Prostate gland (tissue), 2 donors: ENCODE results near the gene OPRM1. TPM values are rescaled to one million over a fixed set of nuclear protein-coding genes. Genes with fewer than 3 reads are reported as not detected.

Source experiments
- DNase-seq: peaks from one replicate; pipeline ENCODE4 v3.0.0-alpha.2; 2019; ENCODE audit warnings: low spot score
- H3K27ac ChIP-seq, 2 donors: fragments of 200-600 bp; sonication (generic); 2 replicates each; pipeline ENCODE4 v1.5.1; 2017 to 2019
- H3K27me3 ChIP-seq: fragments of 200-600 bp; sonication (generic); replicated peaks from 2 replicates; pipeline ENCODE4 v1.5.1; 2019; ENCODE audit not compliant: insufficient read depth
- H3K36me3 ChIP-seq, 2 donors: fragments of 200-600 bp; sonication (generic); 1 replicate in 1 of 2; 2 replicates in 1 of 2; pipeline versions ENCODE4 v1.5.1 to v1.8.1; 2017 to 2019
- H3K4me1 ChIP-seq: fragments of 200-600 bp; sonication (generic); replicated peaks from 2 replicates; pipeline ENCODE4 v1.5.1; 2019
- H3K4me3 ChIP-seq, 2 donors: fragments of 200-600 bp; sonication (generic); 2 replicates each; pipeline ENCODE4 v1.5.1; 2017 to 2019
- H3K9me3 ChIP-seq: fragments of 200-600 bp; sonication (generic); 2 replicates; pipeline ENCODE4 v1.5.1; 2017
- POLR2A ChIP-seq: fragments of 450-650 bp; IDR thresholded peaks from one replicate; pipeline ENCODE4 v1.6.1; 2016; ENCODE audit warnings: antibody characterized with exemption, mild to moderate bottlenecking
- POLR2AphosphoS5 ChIP-seq: sonication (generic); formaldehyde crosslinking; IDR thresholded peaks from one replicate; pipeline ENCODE4 v1.6.1; 2017; ENCODE audit warnings: antibody characterized with exemption
- WGBS: methylation state at CpG from one replicate; pipeline ENCODE4 v1.1.5; 2018; 5-methylcytosine and 5-hydroxymethylcytosine counted together
- intact Hi-C: fragments of 100-400 bp; cut with DNase I; formaldehyde crosslinking; loops from one replicate; pipeline ENCODE4 v1.14.2; 2022
- total RNA-seq, 2 donors: library from RNA; depleted of rRNA; stranded (reverse); fragments of >200 nt; gene quantifications; one replicate each; pipeline ENCODE4 v1.1.0, GENCODE V29; 2016
- TF ChIP-seq, protein P1 (sequence below), 4 experiments: fragments of 200-600 bp in 2 of 4; fragments of 450-650 bp in 2 of 4; sonication (generic) in 2 of 4; IDR thresholded peaks; 1 replicate in 3 of 4; 2 replicates in 1 of 4; pipeline ENCODE4 v1.5.1; 2016 to 2019; ENCODE audit warnings: antibody characterized with exemption in 4 of 4, mild to moderate bottlenecking in 2 of 4, moderate library complexity in 2 of 4

The OPRM1 gene
- total RNA-seq, 2 donors from 2014 or later = not detected

DNA sequence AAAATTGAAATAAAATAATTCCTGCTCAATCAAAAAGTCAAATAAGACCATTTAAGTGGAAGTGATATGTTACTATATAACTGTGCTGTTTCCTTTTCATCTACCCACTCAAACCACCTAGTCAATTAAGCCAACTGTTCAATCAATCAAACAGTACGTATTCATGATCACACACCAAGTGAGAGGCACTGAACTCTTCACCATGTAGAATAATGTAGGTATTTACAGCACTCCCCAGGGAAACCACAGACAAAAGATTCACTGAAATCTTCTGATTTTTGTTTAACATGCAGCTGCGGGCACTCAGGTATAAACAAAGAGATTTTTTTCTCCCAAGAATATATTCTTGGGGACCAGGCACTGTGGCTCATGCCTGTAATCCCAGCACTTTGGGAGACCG, 21.3 kb upstream of the OPRM1 start:
- Histone ChIP-seq H3K36me3 (no peaks in the 10 kb centered on the region), H3K27ac (no peak overlapping the region), H3K27me3 (no peaks in the 10 kb centered on the region), H3K4me3 (no peak overlapping the region), H3K9me3 (no peaks in the 10 kb centered on the region), H3K4me1 (no peaks in the 10 kb centered on the region)
- intact Hi-C loops = no loop called here
- TF ChIP-seq, protein P1, sequence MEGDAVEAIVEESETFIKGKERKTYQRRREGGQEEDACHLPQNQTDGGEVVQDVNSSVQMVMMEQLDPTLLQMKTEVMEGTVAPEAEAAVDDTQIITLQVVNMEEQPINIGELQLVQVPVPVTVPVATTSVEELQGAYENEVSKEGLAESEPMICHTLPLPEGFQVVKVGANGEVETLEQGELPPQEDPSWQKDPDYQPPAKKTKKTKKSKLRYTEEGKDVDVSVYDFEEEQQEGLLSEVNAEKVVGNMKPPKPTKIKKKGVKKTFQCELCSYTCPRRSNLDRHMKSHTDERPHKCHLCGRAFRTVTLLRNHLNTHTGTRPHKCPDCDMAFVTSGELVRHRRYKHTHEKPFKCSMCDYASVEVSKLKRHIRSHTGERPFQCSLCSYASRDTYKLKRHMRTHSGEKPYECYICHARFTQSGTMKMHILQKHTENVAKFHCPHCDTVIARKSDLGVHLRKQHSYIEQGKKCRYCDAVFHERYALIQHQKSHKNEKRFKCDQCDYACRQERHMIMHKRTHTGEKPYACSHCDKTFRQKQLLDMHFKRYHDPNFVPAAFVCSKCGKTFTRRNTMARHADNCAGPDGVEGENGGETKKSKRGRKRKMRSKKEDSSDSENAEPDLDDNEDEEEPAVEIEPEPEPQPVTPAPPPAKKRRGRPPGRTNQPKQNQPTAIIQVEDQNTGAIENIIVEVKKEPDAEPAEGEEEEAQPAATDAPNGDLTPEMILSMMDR (IDR thresholded peaks at IDR 0.05) = no peak
- TF ChIP-seq POLR2AphosphoS5 (no peak), POLR2A (no peak)
- WGBS = 86% methylated on average over 3 of the region's 3 CpGs
- no peak for DNase-seq

DNA sequence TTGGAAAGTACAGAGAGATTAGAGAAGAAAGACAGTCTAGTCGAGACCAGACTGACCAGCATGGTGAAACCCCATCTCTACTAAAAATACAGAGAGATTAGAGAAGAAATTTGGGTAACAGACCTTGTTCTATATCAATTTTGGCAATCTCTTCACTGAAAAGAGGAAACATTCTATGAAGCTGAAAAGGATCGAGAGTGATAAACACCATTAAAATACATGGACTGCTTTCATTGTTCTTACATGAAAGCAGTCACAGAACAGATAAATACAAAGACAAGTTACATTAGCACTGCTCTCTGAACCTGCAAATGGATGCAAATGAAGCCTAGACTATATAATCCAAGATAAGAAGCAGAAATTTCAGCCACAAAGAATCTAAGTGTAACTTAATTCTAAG, 8.4 kb upstream of the OPRM1 start:
- no peaks in the 10 kb centered on the region for H3K9me3 ChIP-seq
- WGBS = 14% methylated on average over 2 of the region's 2 CpGs
- no peak overlapping the region for H3K4me3 ChIP-seq
- H3K36me3 ChIP-seq = no peaks in the 10 kb centered on the region
- no peak for TF ChIP-seq POLR2A
- TF ChIP-seq, protein P1 (IDR thresholded peaks at IDR 0.05) = no peak
- TF ChIP-seq POLR2AphosphoS5 = no peak
- H3K27ac ChIP-seq = no peak overlapping the region
- H3K4me1 ChIP-seq = no peaks in the 10 kb centered on the region
- DNase-seq = no peak
- H3K27me3 ChIP-seq = no peaks in the 10 kb centered on the region
- intact Hi-C loops = no loop called here

DNA sequence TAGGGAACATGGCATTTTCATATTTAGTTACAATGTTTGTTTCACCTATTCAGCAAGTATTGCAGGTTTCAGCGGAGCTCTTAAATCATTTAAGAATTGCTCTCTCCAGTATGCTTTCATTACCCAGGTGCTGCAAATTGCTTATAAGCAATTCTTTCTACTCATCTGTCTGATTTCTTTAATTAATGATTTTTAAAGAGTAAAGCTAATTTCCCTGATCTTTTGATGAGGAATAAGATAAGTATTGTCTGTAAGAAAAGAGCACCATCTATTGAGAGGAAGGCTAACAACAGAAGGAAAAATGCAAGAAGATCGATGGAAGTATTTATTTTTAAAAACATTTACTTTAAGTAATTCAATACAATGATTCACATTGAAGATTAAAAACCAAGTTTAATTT, 2.0 kb downstream of the OPRM1 start:
- Histone ChIP-seq H3K27me3 (no peaks in the 10 kb centered on the region), H3K27ac (no peak overlapping the region), H3K9me3 (no peaks in the 10 kb centered on the region), H3K4me1 (no peaks in the 10 kb centered on the region), H3K36me3 (no peaks in the 10 kb centered on the region), H3K4me3 (no peak overlapping the region)
- DNase-seq = no peak
- 81% methylated on average over 2 of the region's 2 CpGs for WGBS
- TF ChIP-seq, protein P1 (IDR thresholded peaks at IDR 0.05) = no peak
- TF ChIP-seq POLR2AphosphoS5 = no peak
- TF ChIP-seq POLR2A = no peak
- intact Hi-C loops = no loop called here

DNA sequence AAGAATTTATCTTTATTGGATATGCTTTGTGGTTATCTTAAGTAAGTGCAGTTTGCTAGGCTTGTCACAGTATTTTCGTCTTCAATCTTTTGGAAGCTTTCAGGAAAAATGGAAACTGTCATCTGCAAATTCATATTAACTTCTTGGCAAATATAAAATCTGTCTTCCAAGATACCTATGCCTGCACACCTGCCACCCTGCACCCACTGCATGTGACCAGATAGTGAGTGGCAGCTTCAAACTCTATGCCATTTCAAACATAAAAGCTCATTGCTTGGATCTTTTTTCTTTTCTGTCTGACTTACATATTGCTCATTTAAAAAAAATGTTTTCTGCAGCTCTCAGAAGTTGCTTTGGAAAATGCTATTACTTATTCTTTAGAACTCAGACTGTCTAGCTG, 14.1 kb downstream of the OPRM1 start:
- TF ChIP-seq, protein P1 (IDR thresholded peaks at IDR 0.05) = no peak
- TF ChIP-seq POLR2AphosphoS5 (no peak), POLR2A (no peak)
- intact Hi-C loops = no loop called here
- H3K36me3 ChIP-seq = no peaks in the 10 kb centered on the region
- H3K4me3 ChIP-seq = no peak overlapping the region
- H3K27me3 ChIP-seq = no peaks in the 10 kb centered on the region
- H3K4me1 ChIP-seq = no peaks in the 10 kb centered on the region
- H3K27ac ChIP-seq = no peak overlapping the region
- WGBS = 50% methylated on average over 1 of the region's 1 CpG
- no peaks in the 10 kb centered on the region for H3K9me3 ChIP-seq
- DNase-seq = no peak

DNA sequence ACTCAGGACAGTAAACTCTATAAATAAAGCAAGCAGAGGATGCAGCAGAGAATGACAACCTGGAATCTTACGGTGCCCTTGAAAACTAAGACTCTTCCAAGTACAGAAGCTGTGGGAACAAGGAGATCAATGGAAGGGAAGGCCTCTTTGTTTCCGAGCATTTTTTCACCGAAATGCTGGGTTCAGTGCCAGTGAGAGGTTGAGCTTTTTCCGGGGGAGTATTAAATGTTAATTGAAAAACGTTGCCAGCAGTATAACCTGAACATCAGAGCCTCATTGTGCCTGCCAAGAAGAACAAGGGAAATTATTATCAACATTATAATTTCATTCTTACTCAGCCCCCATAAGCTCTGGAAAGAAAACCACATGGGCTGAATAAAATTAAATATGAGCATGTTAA, 17.5 kb downstream of the OPRM1 start:
- TF ChIP-seq POLR2AphosphoS5 = no peak
- TF ChIP-seq POLR2A = no peak
- TF ChIP-seq, protein P1 (IDR thresholded peaks at IDR 0.05) = no peak
- H3K9me3 ChIP-seq = no peaks in the 10 kb centered on the region
- DNase-seq = no peak
- no peak overlapping the region for H3K4me3 ChIP-seq
- intact Hi-C loops = no loop called here
- H3K27ac ChIP-seq = no peak overlapping the region
- 56% methylated on average over 5 of the region's 5 CpGs for WGBS
- no peaks in the 10 kb centered on the region for H3K36me3 ChIP-seq
- H3K27me3 ChIP-seq = no peaks in the 10 kb centered on the region
- no peaks in the 10 kb centered on the region for H3K4me1 ChIP-seq
